ENCODE data around the gene SERPINA3.

- TF ChIP-seq CTCF (IDR thresholded peaks at IDR 0.05) (no peak), POLR2A (IDR thresholded peaks at IDR 0.05) (no peak)
Observed at GRCh38 chr14:94665121-94665520, 52.9 kb downstream of the SERPINA3 start.
